Measurements from ENCODE around the gene CCDC17.
"Not testable (repeated sequence)": the region's sequence is repeated elsewhere in the genome, so short reads cannot be mapped to it uniquely, and the experiment has no call there.

Gene CCDC17

GRCh38 chr1:45621501-45621836 is 2.4 kb downstream of the CCDC17 start:
- DNase-seq, result no peak

- no peak for DNase-seq
Observed at GRCh38 chr1:45620588-45621500, 3.0 kb downstream of the CCDC17 start.

GRCh38 chr1:45619149-45619921 is 4.5 kb downstream of the CCDC17 start:
- DNase-seq, result no peak

- no peak for DNase-seq
Observed at GRCh38 chr1:45617618-45618017, 6.2 kb downstream of the CCDC17 start.

GRCh38 chr1:45615885-45616284 is 8.0 kb downstream of the CCDC17 start:
- no peak for DNase-seq

GRCh38 chr1:45612941-45613579 is 10.8 kb downstream of the CCDC17 start:
- no peak for DNase-seq

- DNase-seq, result no peak
Observed at GRCh38 chr1:45610589-45611226, 13.1 kb downstream of the CCDC17 start.

GRCh38 chr1:45608175-45609156 is 15.4 kb downstream of the CCDC17 start:
- DNase-seq, result no peak

- peak in 1 of 2 experiments; percentile 13 for DNase-seq
Observed at GRCh38 chr1:45607404-45608074, 16.3 kb downstream of the CCDC17 start.

GRCh38 chr1:45604239-45604638 is 19.6 kb downstream of the CCDC17 start:
- DNase-seq, result no peak

- not testable (repeated sequence) for DNase-seq
Observed at GRCh38 chr1:45596765-45597164, 27.1 kb downstream of the CCDC17 start.

- no peak for DNase-seq
Observed at GRCh38 chr1:45594412-45594811, 29.4 kb downstream of the CCDC17 start.

- no peak for DNase-seq
Observed at GRCh38 chr1:45589861-45590260, 34.0 kb downstream of the CCDC17 start.

GRCh38 chr1:45586769-45587168 is 37.1 kb downstream of the CCDC17 start:
- peak in 1 of 2 experiments; percentile 12 for DNase-seq

GRCh38 chr1:45585496-45586075 is 38.3 kb downstream of the CCDC17 start:
- peak in 1 of 2 experiments; percentile 24 for DNase-seq

GRCh38 chr1:45585110-45585426 is 38.8 kb downstream of the CCDC17 start:
- no peak for DNase-seq

- peak; percentile 92 to 93 for DNase-seq
Observed at GRCh38 chr1:45584351-45585109, 39.3 kb downstream of the CCDC17 start.

- DNase-seq, result peak; percentile 99
Observed at GRCh38 chr1:45583666-45584350, 40.0 kb downstream of the CCDC17 start, which contains the start of gene NASP. Gene NASP (plus strand): TSS chr1:45584041. CDS start chr1:45584147, 106 bp downstream.

GRCh38 chr1:45583264-45583665 is 40.6 kb downstream of the CCDC17 start:
- DNase-seq, result peak; percentile 89 to 95
